Renal cortex interstitium (tissue), 11 donors: Measurements from ENCODE around the gene SPATA24. TPM values are rescaled to one million over a fixed set of nuclear protein-coding genes. Genes with fewer than 3 reads are reported as not detected.
"Not testable (repeated sequence)": the region's sequence is repeated elsewhere in the genome, so short reads cannot be mapped to it uniquely, and the experiment has no call there.

ENCODE experiments used
- DNase-seq, 11 donors: peaks; one replicate each; pipeline ENCODE4 v3.0.0-alpha.2; 2013; ENCODE audit warnings: low read depth in 9 of 11, low spot score in 4 of 11; ENCODE audit errors: extremely low read depth in 1 of 11
- polyA plus RNA-seq, 3 donors: library from polyadenylated mRNA; unstranded; fragments of 120-200 nt; gene quantifications; one replicate each; pipeline ENCODE4 v1.2.1, GENCODE V29; 2013; ENCODE audit not compliant: insufficient read length in 3 of 3

SPATA24 gene
- polyA plus RNA-seq, 3 donors = 10.9 to 14.9 (median 11.5) TPM

GRCh38 chr5:139388198-139388821 is 15.6 kb downstream of the SPATA24 start:
- peak in 2 of 11 donors; percentile 24 to 50 for DNase-seq

- DNase-seq = no peak
Observed at GRCh38 chr5:139387611-139388197, 16.2 kb downstream of the SPATA24 start.

GRCh38 chr5:139386956-139387355 is 16.9 kb downstream of the SPATA24 start:
- not testable (repeated sequence) for DNase-seq

- no peak for DNase-seq
Observed at GRCh38 chr5:139386050-139386438, 17.8 kb downstream of the SPATA24 start.

GRCh38 chr5:139385061-139386049 is 18.5 kb downstream of the SPATA24 start:
- DNase-seq = no peak

GRCh38 chr5:139384591-139385051 is 19.3 kb downstream of the SPATA24 start:
- no peak for DNase-seq

GRCh38 chr5:139383993-139384590 is 19.8 kb downstream of the SPATA24 start:
- DNase-seq = no peak

GRCh38 chr5:139383275-139383992 is 20.5 kb downstream of the SPATA24 start, which contains the start of gene SLC23A1:
SLC23A1 (minus strand) TSS chr5:139383297; CDS start chr5:139383253, 44 bp downstream.
- DNase-seq = no peak

GRCh38 chr5:139382807-139383206 is 21.1 kb downstream of the SPATA24 start:
- no peak for DNase-seq

- no peak for DNase-seq
Observed at GRCh38 chr5:139381837-139382761, 21.8 kb downstream of the SPATA24 start.

- DNase-seq = no peak
Observed at GRCh38 chr5:139379626-139380449, 24.1 kb downstream of the SPATA24 start.

GRCh38 chr5:139378941-139379361 is 24.9 kb downstream of the SPATA24 start:
- no peak for DNase-seq

GRCh38 chr5:139378101-139378825 is 25.6 kb downstream of the SPATA24 start:
- no peak for DNase-seq

GRCh38 chr5:139377226-139377625 is 26.7 kb downstream of the SPATA24 start:
- DNase-seq = no peak

- no peak for DNase-seq
Observed at GRCh38 chr5:139376364-139376763, 27.5 kb downstream of the SPATA24 start.

GRCh38 chr5:139374909-139375308 is 29.0 kb downstream of the SPATA24 start:
- DNase-seq = no peak
